SK-N-SH treated with all-trans-retinoic acid at 6 μM for 48 hours (cell line): ENCODE data around the gene RERE.

ENCODE experiments used
- ATAC-seq: fragments of 200-7000 bp; cut with Tn5 transposase; 3 replicates; pipeline ENCODE4 v1.9.1; 2020; ENCODE audit warnings: mild to moderate bottlenecking, moderate library complexity
- ARNTL ChIP-seq: fragments of 450-650 bp; formaldehyde crosslinking; IDR thresholded peaks from 2 replicates; pipeline ENCODE4 v1.5.0; 2020; ENCODE audit warnings: low read depth, mild to moderate bottlenecking, moderate library complexity, borderline replicate concordance
- BACH2 ChIP-seq: fragments of 250-450 bp; sonication (Bioruptor Pico); IDR thresholded peaks from 2 replicates; pipeline ENCODE4 v1.9.0; 2021; ENCODE audit warnings: mild to moderate bottlenecking, borderline replicate concordance
- CREB5 ChIP-seq: fragments of 250-450 bp; sonication (Bioruptor Pico); IDR thresholded peaks from 2 replicates; pipeline ENCODE4 v1.5.1; 2020; ENCODE audit warnings: low read depth, mild to moderate bottlenecking, moderate library complexity
- CSRNP3 ChIP-seq: fragments of 250-450 bp; sonication (Bioruptor Pico); IDR thresholded peaks from 2 replicates; pipeline ENCODE4 v1.5.1; 2021; ENCODE audit warnings: mild to moderate bottlenecking, moderate library complexity
- ESRRG ChIP-seq: fragments of 250-450 bp; sonication (Bioruptor Pico); IDR thresholded peaks from 2 replicates; pipeline ENCODE4 v1.6.1; 2021; ENCODE audit warnings: mild to moderate bottlenecking
- GLIS3 ChIP-seq: fragments of 250-450 bp; sonication (Bioruptor Pico); IDR thresholded peaks from 2 replicates; pipeline ENCODE4 v1.5.0; 2020; ENCODE audit warnings: mild to moderate bottlenecking, moderate library complexity
- ISL1 ChIP-seq: fragments of 250-450 bp; sonication (Bioruptor Pico); IDR thresholded peaks from 2 replicates; pipeline ENCODE4 v2.1.2; 2022; ENCODE audit warnings: mild to moderate bottlenecking, moderate library complexity
- OSR1 ChIP-seq: fragments of 250-450 bp; sonication (Bioruptor Pico); IDR thresholded peaks from 2 replicates; pipeline ENCODE4 v1.8.0; 2022; ENCODE audit warnings: moderate library complexity, mild to moderate bottlenecking, inconsistent platforms
- POU6F1 ChIP-seq: fragments of 250-450 bp; sonication (Bioruptor Pico); IDR thresholded peaks from 2 replicates; pipeline ENCODE4 v1.8.0; 2021; ENCODE audit warnings: low read depth, mild to moderate bottlenecking, moderate library complexity, borderline replicate concordance
- PPARA ChIP-seq: fragments of 250-450 bp; sonication (Bioruptor Pico); IDR thresholded peaks from 2 replicates; pipeline ENCODE4 v1.5.0; 2020; ENCODE audit warnings: mild to moderate bottlenecking, borderline replicate concordance
- SNAI2 ChIP-seq: fragments of 250-450 bp; sonication (Bioruptor Pico); IDR thresholded peaks from 2 replicates; pipeline ENCODE4 v1.5.0; 2020; ENCODE audit warnings: mild to moderate bottlenecking, moderate library complexity
- TCF4 ChIP-seq: fragments of 250-450 bp; sonication (Bioruptor Pico); IDR thresholded peaks from 2 replicates; pipeline ENCODE4 v1.8.0; 2021; ENCODE audit warnings: mild to moderate bottlenecking, moderate library complexity, borderline replicate concordance
- TOX ChIP-seq: fragments of 250-450 bp; sonication (Bioruptor Pico); IDR thresholded peaks from 2 replicates; pipeline ENCODE4 v1.8.0; 2021; ENCODE audit warnings: mild to moderate bottlenecking, moderate library complexity, borderline replicate concordance
- TSHZ2 ChIP-seq: fragments of 250-450 bp; sonication (Bioruptor Pico); IDR thresholded peaks from 2 replicates; pipeline ENCODE4 v1.5.0; 2020; ENCODE audit warnings: mild to moderate bottlenecking, moderate library complexity
- ZC3H10 ChIP-seq: fragments of 250-450 bp; sonication (Bioruptor Pico); IDR thresholded peaks from 2 replicates; pipeline ENCODE4 v1.5.1; 2021; ENCODE audit warnings: mild to moderate bottlenecking, moderate library complexity
- ZFP30 ChIP-seq: fragments of 450-650 bp; formaldehyde crosslinking; IDR thresholded peaks from 2 replicates; pipeline ENCODE4 v1.5.0; 2022; ENCODE audit warnings: mild to moderate bottlenecking, moderate library complexity
- ZNF8 ChIP-seq: fragments of 450-650 bp; formaldehyde crosslinking; IDR thresholded peaks from 2 replicates; pipeline ENCODE4 v1.5.0; 2020; ENCODE audit warnings: mild to moderate bottlenecking, moderate library complexity

The RERE gene

GRCh38 chr1:8519167-8519566 lies 298.3 kb downstream of the RERE start:
- ATAC-seq = no peak
- TF ChIP-seq TSHZ2 = no peak
- no peak for TF ChIP-seq ISL1 (CRISPR knock-in tag)
- TF ChIP-seq ZNF8 = no peak
- TF ChIP-seq TOX (CRISPR knock-in tag) = no peak
- TF ChIP-seq CSRNP3 (CRISPR knock-in tag) = no peak
- no peak for TF ChIP-seq ZFP30 (CRISPR knock-in tag)
- TF ChIP-seq ESRRG (CRISPR knock-in tag) = no peak
- no peak for TF ChIP-seq OSR1 (CRISPR knock-in tag)
- TF ChIP-seq GLIS3 = no peak
- no peak for TF ChIP-seq TCF4 (CRISPR knock-in tag)

- TF ChIP-seq POU6F1 (CRISPR knock-in tag) (no peak), GLIS3 (no peak), SNAI2 (CRISPR knock-in tag) (no peak), ARNTL (CRISPR knock-in tag) (no peak), TOX (CRISPR knock-in tag) (no peak), TSHZ2 (no peak), CREB5 (CRISPR knock-in tag) (no peak), TCF4 (CRISPR knock-in tag) (no peak), ZC3H10 (CRISPR knock-in tag) (no peak), ISL1 (CRISPR knock-in tag) (no peak), BACH2 (CRISPR knock-in tag) (no peak), CSRNP3 (CRISPR knock-in tag) (no peak), PPARA (CRISPR knock-in tag) (no peak), OSR1 (CRISPR knock-in tag) (no peak)
- no peak for ATAC-seq
These were observed 299.0 kb downstream of the RERE start for GRCh38 chr1:8518490-8518801.
